GM12864 (cell line): ENCODE measurements around the gene XRN2.

Source experiments
- DNase-seq: peaks from one replicate; pipeline ENCODE4 v3.0.0-alpha.2; 2011; ENCODE audit warnings: low read depth
- H3K4me3 ChIP-seq: 2 replicates; pipeline ENCODE4 v1.5.1; 2011; ENCODE audit warnings: mild to moderate bottlenecking, low read depth, low read length, control low read depth
- TF ChIP-seq, protein P1 (sequence below): IDR thresholded peaks from 2 replicates; pipeline ENCODE4 v1.5.1; 2011; ENCODE audit warnings: low read depth, mild to moderate bottlenecking, moderate library complexity, low read length, control low read depth, inconsistent platforms; ENCODE audit errors: missing control alignments

XRN2 gene

DNA sequence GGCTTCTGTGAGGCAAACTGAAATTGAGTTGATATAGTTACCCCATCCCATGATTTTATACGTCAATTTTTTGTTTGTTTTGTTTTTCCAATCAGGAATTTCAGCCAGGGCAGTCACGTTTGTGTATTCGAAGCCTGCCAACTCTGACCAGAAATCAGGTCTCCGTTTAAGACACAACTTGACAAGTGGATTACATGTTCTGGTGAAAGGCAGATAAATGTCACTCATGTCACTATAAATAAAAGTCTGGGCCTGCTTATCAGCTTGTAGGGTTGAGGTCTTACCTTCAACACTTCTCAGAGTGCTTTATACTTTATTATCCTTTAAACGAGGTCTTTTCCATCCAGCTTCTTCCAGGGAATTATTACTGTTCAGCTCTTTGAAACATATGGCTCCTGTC is 8.4 kb upstream of the XRN2 start:
- H3K4me3 ChIP-seq, result no peak overlapping the region
- TF ChIP-seq, protein P1, sequence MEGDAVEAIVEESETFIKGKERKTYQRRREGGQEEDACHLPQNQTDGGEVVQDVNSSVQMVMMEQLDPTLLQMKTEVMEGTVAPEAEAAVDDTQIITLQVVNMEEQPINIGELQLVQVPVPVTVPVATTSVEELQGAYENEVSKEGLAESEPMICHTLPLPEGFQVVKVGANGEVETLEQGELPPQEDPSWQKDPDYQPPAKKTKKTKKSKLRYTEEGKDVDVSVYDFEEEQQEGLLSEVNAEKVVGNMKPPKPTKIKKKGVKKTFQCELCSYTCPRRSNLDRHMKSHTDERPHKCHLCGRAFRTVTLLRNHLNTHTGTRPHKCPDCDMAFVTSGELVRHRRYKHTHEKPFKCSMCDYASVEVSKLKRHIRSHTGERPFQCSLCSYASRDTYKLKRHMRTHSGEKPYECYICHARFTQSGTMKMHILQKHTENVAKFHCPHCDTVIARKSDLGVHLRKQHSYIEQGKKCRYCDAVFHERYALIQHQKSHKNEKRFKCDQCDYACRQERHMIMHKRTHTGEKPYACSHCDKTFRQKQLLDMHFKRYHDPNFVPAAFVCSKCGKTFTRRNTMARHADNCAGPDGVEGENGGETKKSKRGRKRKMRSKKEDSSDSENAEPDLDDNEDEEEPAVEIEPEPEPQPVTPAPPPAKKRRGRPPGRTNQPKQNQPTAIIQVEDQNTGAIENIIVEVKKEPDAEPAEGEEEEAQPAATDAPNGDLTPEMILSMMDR, result no peak
- no peak for DNase-seq

DNA sequence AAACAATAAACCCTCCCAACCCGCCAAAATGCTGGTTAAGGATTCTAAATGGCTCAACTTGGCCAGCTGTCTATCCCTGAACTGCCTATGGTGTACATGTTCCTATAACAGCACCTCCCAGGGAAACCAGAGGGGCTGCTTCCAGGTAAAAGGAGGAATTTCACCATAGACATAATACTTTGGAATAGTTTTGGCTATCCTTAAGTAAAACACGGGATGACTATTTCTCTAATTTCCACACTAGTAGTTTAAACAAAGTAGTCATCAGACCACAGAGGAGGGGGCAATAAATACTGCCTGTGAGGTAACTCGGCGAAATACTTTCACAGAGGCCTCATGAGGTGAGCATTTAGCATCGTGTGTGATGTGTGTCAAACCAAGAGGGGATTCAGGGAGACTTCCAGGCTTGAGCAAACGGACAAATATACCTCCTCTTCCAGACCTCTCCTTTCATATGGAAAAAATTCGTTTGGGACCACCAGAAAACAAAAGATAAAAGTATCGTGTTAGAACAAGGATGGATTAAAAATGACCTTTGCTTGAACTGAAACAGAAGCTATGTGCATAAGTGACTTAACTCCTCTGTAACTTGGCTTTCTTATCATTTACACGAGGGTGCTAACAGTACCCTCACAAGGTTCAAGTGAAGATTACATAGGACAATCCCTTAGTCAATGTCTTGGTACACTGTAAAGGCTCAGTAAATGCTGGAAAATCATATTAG is 1.0 kb upstream of the XRN2 start:
- TF ChIP-seq, protein P1, result no peak
- DNase-seq, result no peak
- peak overlapping the region; percentile 82 for H3K4me3 ChIP-seq

DNA sequence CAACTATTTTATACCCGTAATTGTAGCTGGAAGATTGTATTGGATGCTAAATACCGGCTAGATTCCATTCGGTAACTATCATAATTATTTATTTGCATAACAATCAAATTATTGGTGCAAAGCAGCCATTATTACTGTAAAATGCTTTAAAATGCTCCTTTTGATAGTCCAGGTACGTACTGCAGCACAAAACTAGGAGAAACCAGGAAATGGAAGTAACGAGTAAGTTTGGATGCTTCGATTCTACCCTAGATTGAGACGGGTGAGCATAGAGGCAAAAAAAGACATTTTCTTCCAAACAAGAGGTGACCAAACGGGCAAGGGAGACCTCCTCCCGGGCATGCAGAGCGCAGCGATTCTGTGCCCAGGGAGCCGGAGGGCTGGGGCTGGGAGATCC is 469 bp upstream of the XRN2 start:
- no peak for DNase-seq
- peak overlapping the region; percentile 82 for H3K4me3 ChIP-seq
- TF ChIP-seq, protein P1, result no peak

DNA sequence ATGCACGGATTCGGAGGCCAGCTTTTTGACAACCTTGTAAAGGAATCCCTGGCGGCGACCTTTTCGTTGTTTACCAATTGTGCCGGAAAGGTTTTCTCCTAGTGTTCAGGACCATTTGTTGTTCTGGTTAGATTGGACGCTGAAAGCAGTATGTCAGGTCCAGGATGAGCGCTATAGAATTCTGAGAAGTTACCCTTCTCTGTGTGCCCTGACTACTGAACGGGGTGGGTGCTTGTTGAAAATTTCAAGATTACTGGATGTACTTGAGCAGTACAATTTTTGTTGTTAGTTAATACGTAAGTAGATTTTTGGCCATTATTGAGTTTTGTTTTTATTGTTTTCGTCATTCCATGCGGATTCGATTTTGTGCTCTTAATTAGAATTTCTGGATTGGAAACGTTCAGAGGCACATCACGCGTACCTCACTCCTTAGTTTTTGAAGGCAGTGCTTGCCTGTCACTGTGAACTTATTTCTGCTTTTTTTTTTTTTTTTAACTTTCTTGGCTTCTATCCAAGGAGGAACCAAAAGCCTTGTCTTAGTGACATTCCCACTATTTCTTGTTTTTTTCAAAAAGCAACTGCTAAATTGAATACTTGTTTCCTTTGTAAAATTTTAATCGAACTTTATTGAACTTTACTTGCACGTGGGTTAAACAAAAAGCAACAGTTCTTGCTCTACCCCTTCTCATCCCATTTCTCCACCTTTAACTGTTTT is 898 bp downstream of the XRN2 start:
- TF ChIP-seq, protein P1, result no peak
- no peak for DNase-seq

DNA sequence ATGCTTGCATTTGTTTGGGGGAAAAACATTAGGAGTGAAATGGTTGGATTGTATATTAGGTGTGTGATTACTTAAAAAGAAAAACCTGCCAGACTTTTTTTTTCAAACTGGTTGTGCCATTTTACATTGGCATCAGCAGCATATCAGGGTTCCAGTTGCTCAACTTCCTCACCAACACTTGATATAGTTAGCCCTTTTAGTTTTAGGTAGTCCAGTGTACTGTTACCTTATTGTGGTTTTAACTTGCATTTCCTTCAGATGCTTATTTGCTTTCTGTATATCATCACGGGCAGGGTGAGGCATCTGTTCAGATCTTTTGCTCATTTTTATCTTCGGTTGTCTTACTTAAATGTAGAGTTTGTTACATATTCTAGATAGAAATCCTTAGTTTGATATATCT is 5.2 kb downstream of the XRN2 start:
- DNase-seq, result no peak
- TF ChIP-seq, protein P1, result no peak
- H3K4me3 ChIP-seq, result no peak overlapping the region

More for the DNA sequence above, 898 bp downstream of the XRN2 start:
- H3K4me3 ChIP-seq, result peak overlapping the region; percentile 82

DNA sequence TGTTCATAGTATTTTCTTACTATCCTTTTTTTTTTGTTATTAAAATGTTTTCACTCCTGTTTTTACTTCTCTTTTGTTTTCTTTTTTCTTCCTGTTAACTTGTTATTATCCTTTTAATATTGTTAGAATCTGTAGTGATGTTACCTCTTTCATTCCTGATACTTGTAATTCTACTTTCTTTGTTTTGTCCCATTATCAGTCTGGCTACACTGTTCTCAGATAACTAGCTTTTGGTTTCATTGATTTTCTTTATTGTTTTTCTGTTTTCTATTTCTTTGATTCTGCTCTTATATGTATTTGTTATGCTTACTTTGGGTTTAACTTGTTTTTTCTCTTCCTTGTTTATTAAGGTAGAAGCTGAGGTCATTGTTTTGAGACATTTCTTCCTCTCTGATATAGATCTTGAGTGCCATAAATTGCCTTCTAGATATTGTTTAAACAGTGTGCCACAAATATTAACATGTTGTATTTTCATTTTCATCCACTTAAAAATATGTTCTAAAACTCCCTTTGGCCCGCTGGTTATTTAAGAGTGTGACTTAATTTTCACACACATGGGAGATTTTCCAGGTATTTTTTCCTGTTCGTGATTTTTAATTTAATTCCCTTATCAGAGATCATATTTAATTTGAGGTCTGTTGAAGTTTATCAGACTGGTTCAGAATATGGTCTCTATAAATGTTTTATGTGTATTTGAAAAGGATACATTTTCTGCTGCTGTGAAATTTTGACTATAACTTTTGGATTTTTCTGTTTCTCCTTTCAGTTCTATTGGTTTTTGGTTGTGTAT is 6.7 kb downstream of the XRN2 start:
- DNase-seq, result no peak
- TF ChIP-seq, protein P1, result no peak
- H3K4me3 ChIP-seq, result no peak overlapping the region
